ENCODE results near the gene ERP27. TPM values are rescaled to one million over a fixed set of nuclear protein-coding genes. Genes with fewer than 3 reads are reported as not detected.

ERP27 gene
- polyA plus RNA-seq, 1 of the 3 experiments (the other 2 are of a cell fraction): 0.64 TPM

DNA sequence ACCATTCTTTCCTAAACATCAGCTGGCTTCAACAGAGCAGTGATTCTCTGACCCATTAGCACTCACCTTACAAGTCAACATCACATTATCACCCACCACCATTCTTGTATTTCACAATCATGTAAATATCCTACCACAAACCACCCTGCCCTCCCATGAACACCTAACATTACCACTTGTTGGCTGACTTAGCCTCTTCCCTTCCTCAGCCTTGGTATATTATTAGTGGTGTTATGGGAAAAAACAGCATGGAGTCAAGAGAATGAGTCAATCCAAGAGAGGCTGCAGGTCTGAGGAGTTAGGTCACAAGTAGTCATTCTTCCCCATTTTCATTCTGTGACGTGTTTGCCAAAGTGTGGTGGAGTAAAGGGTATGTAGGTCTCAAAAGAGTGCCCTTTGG lies 30.4 kb downstream of the ERP27 start:
- 78% methylated on average over 1 of the region's 1 CpG for WGBS (ENCODE audit: low lambda C conversion rate)
- no peak for TF ChIP-seq NRF1 (IDR thresholded peaks at IDR 0.05; ENCODE audit: low read depth, low read length)
- TF ChIP-seq EZH2phosphoT487 (IDR thresholded peaks at IDR 0.05; ENCODE audit: borderline replicate concordance, low read depth): no peak
- TF ChIP-seq CHD2 (IDR thresholded peaks at IDR 0.05; ENCODE audit: low read length, partially characterized antibody): no peak
- TF ChIP-seq, protein P1, sequence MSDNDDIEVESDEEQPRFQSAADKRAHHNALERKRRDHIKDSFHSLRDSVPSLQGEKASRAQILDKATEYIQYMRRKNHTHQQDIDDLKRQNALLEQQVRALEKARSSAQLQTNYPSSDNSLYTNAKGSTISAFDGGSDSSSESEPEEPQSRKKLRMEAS (IDR thresholded peaks at IDR 0.05; ENCODE audit: low read depth): no peak
- TF ChIP-seq NFIC (IDR thresholded peaks at IDR 0.05; ENCODE audit: borderline replicate concordance): no peak
- no peak for TF ChIP-seq SIN3A (IDR thresholded peaks at IDR 0.05; ENCODE audit: borderline replicate concordance, low read depth, low read length)
- TF ChIP-seq TCF12 (IDR thresholded peaks at IDR 0.05): no peak
- TF ChIP-seq, protein P2, sequence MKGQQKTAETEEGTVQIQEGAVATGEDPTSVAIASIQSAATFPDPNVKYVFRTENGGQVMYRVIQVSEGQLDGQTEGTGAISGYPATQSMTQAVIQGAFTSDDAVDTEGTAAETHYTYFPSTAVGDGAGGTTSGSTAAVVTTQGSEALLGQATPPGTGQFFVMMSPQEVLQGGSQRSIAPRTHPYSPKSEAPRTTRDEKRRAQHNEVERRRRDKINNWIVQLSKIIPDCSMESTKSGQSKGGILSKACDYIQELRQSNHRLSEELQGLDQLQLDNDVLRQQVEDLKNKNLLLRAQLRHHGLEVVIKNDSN (IDR thresholded peaks at IDR 0.05; ENCODE audit: borderline replicate concordance, low read depth): no peak
- TF ChIP-seq YY1 (IDR thresholded peaks at IDR 0.05; ENCODE audit: low read depth): no peak
- TF ChIP-seq, protein P3, sequence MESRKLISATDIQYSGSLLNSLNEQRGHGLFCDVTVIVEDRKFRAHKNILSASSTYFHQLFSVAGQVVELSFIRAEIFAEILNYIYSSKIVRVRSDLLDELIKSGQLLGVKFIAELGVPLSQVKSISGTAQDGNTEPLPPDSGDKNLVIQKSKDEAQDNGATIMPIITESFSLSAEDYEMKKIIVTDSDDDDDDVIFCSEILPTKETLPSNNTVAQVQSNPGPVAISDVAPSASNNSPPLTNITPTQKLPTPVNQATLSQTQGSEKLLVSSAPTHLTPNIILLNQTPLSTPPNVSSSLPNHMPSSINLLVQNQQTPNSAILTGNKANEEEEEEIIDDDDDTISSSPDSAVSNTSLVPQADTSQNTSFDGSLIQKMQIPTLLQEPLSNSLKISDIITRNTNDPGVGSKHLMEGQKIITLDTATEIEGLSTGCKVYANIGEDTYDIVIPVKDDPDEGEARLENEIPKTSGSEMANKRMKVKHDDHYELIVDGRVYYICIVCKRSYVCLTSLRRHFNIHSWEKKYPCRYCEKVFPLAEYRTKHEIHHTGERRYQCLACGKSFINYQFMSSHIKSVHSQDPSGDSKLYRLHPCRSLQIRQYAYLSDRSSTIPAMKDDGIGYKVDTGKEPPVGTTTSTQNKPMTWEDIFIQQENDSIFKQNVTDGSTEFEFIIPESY (IDR thresholded peaks at IDR 0.05; ENCODE audit: borderline replicate concordance, low read depth): no peak
- no peak for TF ChIP-seq JUND (IDR thresholded peaks at IDR 0.05)
- Histone ChIP-seq H3K27me3 (ENCODE audit: insufficient read depth) (no peaks in the 10 kb centered on the region), H3K4me2 (no peak overlapping the region), H3K4me3 (ENCODE audit: low read depth in 2 of 2, low read length in 1 of 2) (no peak overlapping the region), H3K79me2 (ENCODE audit: insufficient read depth) (no peaks in the 10 kb centered on the region), H3F3A (replicated peaks; ENCODE audit: insufficient read depth) (no peaks in the 10 kb centered on the region), H3K36me3 (replicated peaks in 1 of 2; ENCODE audit: control insufficient read depth in 1 of 2, insufficient read depth in 2 of 2, low read length in 1 of 2) (no peaks in the 10 kb centered on the region), H3K27ac (ENCODE audit: low read depth in 2 of 2, low read length in 1 of 2) (no peak overlapping the region), H2AFZ (ENCODE audit: low read depth) (no peak overlapping the region), H3K9ac (no peak overlapping the region), H3K9me2 (no peaks in the 10 kb centered on the region), H4K20me1 (ENCODE audit: insufficient read depth) (no peaks in the 10 kb centered on the region), H3K9me3 (no peaks in the 10 kb centered on the region), H3K4me1 (ENCODE audit: control insufficient read depth in 1 of 2, insufficient read depth in 2 of 2, low read depth in 1 of 2, low read length in 1 of 2) (no peaks in the 10 kb centered on the region)
- ChIA-PET POLR2A (no interaction called here), CTCF (no interaction called here)
- no peak for DNase-seq

DNA sequence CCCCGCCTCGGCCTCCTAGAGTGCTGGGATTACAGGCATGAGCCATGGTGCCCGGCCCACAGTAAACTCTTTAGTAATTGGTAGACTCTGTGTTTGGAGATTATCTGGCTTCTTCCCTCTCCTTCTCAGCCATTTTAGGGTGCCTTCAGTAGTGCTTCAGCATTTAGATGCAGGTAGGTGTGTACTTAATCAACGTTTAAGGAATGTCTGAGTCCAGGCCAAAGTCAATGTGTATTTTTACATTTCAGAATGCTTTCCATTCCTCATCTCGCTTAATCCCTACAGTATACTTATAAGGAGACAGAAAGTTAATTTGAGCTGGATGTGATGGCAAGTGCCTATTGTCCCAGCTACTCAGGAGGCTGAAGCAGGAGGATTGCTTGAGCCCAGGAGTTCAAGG lies 32.2 kb downstream of the ERP27 start:
- ChIA-PET POLR2A (no interaction called here), CTCF (no interaction called here)
- no peak for DNase-seq
- Histone ChIP-seq H3K27me3 (ENCODE audit: insufficient read depth) (no peaks in the 10 kb centered on the region), H3K36me3 (replicated peaks in 1 of 2; ENCODE audit: control insufficient read depth in 1 of 2, insufficient read depth in 2 of 2, low read length in 1 of 2) (no peaks in the 10 kb centered on the region), H3K79me2 (ENCODE audit: insufficient read depth) (no peaks in the 10 kb centered on the region), H3K9ac (no peak overlapping the region), H3K9me3 (no peaks in the 10 kb centered on the region), H3K4me1 (ENCODE audit: control insufficient read depth in 1 of 2, insufficient read depth in 2 of 2, low read depth in 1 of 2, low read length in 1 of 2) (no peaks in the 10 kb centered on the region; a peak in 1 of 4 replicates), H4K20me1 (ENCODE audit: insufficient read depth) (no peaks in the 10 kb centered on the region), H3K4me3 (ENCODE audit: low read depth in 2 of 2, low read length in 1 of 2) (no peak overlapping the region), H2AFZ (ENCODE audit: low read depth) (no peak overlapping the region), H3K4me2 (no peak overlapping the region), H3K27ac (ENCODE audit: low read depth in 2 of 2, low read length in 1 of 2) (no peak overlapping the region), H3F3A (replicated peaks; ENCODE audit: insufficient read depth) (no peaks in the 10 kb centered on the region), H3K9me2 (no peaks in the 10 kb centered on the region)
- 73% methylated on average over 5 of the region's 5 CpGs for WGBS (ENCODE audit: low lambda C conversion rate)
- no peak for TF ChIP-seq SIN3A (IDR thresholded peaks at IDR 0.05; ENCODE audit: borderline replicate concordance, low read depth, low read length)
- TF ChIP-seq CHD2 (IDR thresholded peaks at IDR 0.05; ENCODE audit: low read length, partially characterized antibody): no peak
- no peak for TF ChIP-seq RFX5 (IDR thresholded peaks at IDR 0.05; ENCODE audit: low read length)
- TF ChIP-seq, protein P4, sequence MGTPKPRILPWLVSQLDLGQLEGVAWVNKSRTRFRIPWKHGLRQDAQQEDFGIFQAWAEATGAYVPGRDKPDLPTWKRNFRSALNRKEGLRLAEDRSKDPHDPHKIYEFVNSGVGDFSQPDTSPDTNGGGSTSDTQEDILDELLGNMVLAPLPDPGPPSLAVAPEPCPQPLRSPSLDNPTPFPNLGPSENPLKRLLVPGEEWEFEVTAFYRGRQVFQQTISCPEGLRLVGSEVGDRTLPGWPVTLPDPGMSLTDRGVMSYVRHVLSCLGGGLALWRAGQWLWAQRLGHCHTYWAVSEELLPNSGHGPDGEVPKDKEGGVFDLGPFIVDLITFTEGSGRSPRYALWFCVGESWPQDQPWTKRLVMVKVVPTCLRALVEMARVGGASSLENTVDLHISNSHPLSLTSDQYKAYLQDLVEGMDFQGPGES (IDR thresholded peaks at IDR 0.05; ENCODE audit: low read depth, low read length): no peak
- no peak for TF ChIP-seq TAF1 (IDR thresholded peaks at IDR 0.05; ENCODE audit: borderline replicate concordance, low read depth, low read length)
- TF ChIP-seq, protein P5, sequence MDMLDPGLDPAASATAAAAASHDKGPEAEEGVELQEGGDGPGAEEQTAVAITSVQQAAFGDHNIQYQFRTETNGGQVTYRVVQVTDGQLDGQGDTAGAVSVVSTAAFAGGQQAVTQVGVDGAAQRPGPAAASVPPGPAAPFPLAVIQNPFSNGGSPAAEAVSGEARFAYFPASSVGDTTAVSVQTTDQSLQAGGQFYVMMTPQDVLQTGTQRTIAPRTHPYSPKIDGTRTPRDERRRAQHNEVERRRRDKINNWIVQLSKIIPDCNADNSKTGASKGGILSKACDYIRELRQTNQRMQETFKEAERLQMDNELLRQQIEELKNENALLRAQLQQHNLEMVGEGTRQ (IDR thresholded peaks at IDR 0.05; ENCODE audit: borderline replicate concordance, low read depth, low read length): no peak
- no peak for TF ChIP-seq YY1 (IDR thresholded peaks at IDR 0.05; ENCODE audit: low read depth)
- TF ChIP-seq SMC3 (IDR thresholded peaks at IDR 0.05; ENCODE audit: low read depth, low read length): no peak
- no peak for TF ChIP-seq NRF1 (IDR thresholded peaks at IDR 0.05; ENCODE audit: low read depth, low read length)
- TF ChIP-seq POLR2AphosphoS5 (IDR thresholded peaks at IDR 0.05; ENCODE audit: low read depth, low read length): no peak
- no peak for TF ChIP-seq EZH2phosphoT487 (IDR thresholded peaks at IDR 0.05; ENCODE audit: borderline replicate concordance, low read depth)
- no peak for TF ChIP-seq NFIC (IDR thresholded peaks at IDR 0.05; ENCODE audit: borderline replicate concordance)
- TF ChIP-seq MXI1 (IDR thresholded peaks at IDR 0.05; ENCODE audit: low read depth, low read length): no peak
- no peak for TF ChIP-seq TEAD4 (IDR thresholded peaks at IDR 0.05; ENCODE audit: borderline replicate concordance, insufficient read depth)
- TF ChIP-seq GABPA (IDR thresholded peaks at IDR 0.05; ENCODE audit: low read depth): no peak
